K562 (cell line): ENCODE data around the gene SIRT3. TPM values are rescaled to one million over a fixed set of nuclear protein-coding genes. Genes with fewer than 3 reads are reported as not detected.

Source experiments
- AFF4 ChIP-seq: sonication (generic); formaldehyde crosslinking; IDR thresholded peaks from 2 replicates; pipeline ENCODE4 v1.8.0; 2023; ENCODE audit warnings: mild to moderate bottlenecking, missing genetic modification reagents
- CBX3 ChIP-seq, 2 experiments: IDR thresholded peaks; 1 replicate in 1 of 2; 2 replicates in 1 of 2; pipeline ENCODE4 v1.6.1; 2012; ENCODE audit warnings: inconsistent platforms in 2 of 2, low read length in 2 of 2, borderline replicate concordance in 1 of 2, control low read depth in 1 of 2
- ESRRB ChIP-seq: fragments of 250-450 bp; sonication (Bioruptor Pico); IDR thresholded peaks from 2 replicates; pipeline ENCODE4 v1.5.0; 2020; ENCODE audit warnings: mild to moderate bottlenecking, moderate library complexity, borderline replicate concordance
- NFE2 ChIP-seq: IDR thresholded peaks from 2 replicates; pipeline ENCODE4 v1.6.1; 2014; ENCODE audit warnings: antibody characterized with exemption, low read depth
- REST ChIP-seq, 2 experiments: fragments of 450-650 bp; formaldehyde crosslinking in 1 of 2; IDR thresholded peaks; 2 replicates each; pipeline versions ENCODE4 v1.4.0 to v1.6.1; 2014 to 2020; ENCODE audit warnings: mild to moderate bottlenecking in 2 of 2, borderline replicate concordance in 1 of 2, low read depth in 1 of 2
- XRCC4 ChIP-seq: IDR thresholded peaks from one replicate; pipeline ENCODE4 v1.6.1; 2011; ENCODE audit not compliant: insufficient read depth, insufficient read length; ENCODE audit errors: extremely low read depth
- ZNF316 ChIP-seq: fragments of 450-650 bp; IDR thresholded peaks from 2 replicates; pipeline ENCODE4 v1.6.1; 2016
- polyA plus RNA-seq, 8 experiments: library from polyadenylated mRNA; depleted of rRNA in 4 of 8; stranded (reverse) in 5 of 8; unstranded in 3 of 8; fragments of >200 nt; fragmentation: Nextera tagmentation in 2 of 8; fragmentation: Illumina TruSeq in 1 of 8; extraction: Ambion mirVana in 2 of 8; extraction: Trizol in 1 of 8; gene quantifications; 2 replicates each; pipeline versions ENCODE4 v1.2.1 to v1.2.3, GENCODE V29; 2011 to 2014; ENCODE audit warnings: inconsistent platforms in 1 of 8, missing spikeins in 1 of 8
- total RNA-seq, 7 experiments: library from RNA; depleted of rRNA in 6 of 7; stranded (reverse); fragments of >200 nt in 6 of 7; fragmentation: Illumina TruSeq in 2 of 7; extraction: Trizol in 2 of 7; gene quantifications; 2 replicates each; pipeline versions ENCODE4 v1.2.1 to v1.2.3, GENCODE V29; 2011 to 2021; ENCODE audit warnings: low replicate concordance in 1 of 7
- TF ChIP-seq, protein P1 (sequence below): fragments of 450-650 bp; IDR thresholded peaks from 2 replicates; pipeline ENCODE4 v1.6.1; 2017; ENCODE audit warnings: antibody characterized with exemption, mild to moderate bottlenecking

Gene SIRT3
- total and polyA plus RNA-seq, 9 of the 15 experiments (the other 6 are each of a cell fraction or from before 2014, with no cell fraction given), result 1.9 to 27.5 (median 14.5) TPM

DNA sequence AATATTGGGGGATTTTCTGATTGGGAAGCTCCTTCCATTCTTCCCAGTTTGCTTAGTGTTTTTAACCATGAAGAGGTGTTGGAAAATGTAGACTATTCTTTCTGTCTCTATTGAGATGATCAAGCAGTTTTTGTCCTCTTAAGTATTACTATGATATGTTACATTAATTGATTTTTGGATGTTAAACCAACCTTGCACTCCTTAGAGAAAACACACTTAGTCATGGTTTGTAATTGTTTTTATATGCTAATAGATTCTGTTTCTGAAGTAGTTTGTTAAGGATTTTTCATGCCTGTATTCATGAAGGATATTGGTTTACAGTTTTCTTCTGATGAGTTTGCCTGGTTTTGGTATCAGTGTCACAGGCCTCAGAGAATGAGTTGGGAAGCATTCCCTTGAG lies 40.1 kb upstream of the SIRT3 start (continued):
- TF ChIP-seq, protein P1, sequence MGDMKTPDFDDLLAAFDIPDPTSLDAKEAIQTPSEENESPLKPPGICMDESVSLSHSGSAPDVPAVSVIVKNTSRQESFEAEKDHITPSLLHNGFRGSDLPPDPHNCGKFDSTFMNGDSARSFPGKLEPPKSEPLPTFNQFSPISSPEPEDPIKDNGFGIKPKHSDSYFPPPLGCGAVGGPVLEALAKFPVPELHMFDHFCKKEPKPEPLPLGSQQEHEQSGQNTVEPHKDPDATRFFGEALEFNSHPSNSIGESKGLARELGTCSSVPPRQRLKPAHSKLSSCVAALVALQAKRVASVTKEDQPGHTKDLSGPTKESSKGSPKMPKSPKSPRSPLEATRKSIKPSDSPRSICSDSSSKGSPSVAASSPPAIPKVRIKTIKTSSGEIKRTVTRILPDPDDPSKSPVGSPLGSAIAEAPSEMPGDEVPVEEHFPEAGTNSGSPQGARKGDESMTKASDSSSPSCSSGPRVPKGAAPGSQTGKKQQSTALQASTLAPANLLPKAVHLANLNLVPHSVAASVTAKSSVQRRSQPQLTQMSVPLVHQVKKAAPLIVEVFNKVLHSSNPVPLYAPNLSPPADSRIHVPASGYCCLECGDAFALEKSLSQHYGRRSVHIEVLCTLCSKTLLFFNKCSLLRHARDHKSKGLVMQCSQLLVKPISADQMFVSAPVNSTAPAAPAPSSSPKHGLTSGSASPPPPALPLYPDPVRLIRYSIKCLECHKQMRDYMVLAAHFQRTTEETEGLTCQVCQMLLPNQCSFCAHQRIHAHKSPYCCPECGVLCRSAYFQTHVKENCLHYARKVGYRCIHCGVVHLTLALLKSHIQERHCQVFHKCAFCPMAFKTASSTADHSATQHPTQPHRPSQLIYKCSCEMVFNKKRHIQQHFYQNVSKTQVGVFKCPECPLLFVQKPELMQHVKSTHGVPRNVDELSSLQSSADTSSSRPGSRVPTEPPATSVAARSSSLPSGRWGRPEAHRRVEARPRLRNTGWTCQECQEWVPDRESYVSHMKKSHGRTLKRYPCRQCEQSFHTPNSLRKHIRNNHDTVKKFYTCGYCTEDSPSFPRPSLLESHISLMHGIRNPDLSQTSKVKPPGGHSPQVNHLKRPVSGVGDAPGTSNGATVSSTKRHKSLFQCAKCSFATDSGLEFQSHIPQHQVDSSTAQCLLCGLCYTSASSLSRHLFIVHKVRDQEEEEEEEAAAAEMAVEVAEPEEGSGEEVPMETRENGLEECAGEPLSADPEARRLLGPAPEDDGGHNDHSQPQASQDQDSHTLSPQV, result no peak
- TF ChIP-seq XRCC4 (no peak), REST (IDR thresholded peaks at IDR 0.05; ENCODE audit: borderline replicate concordance) (no peak), REST (CRISPR knock-in tag; IDR thresholded peaks at IDR 0.05; ENCODE audit: low read depth) (no peak), ESRRB (CRISPR knock-in tag) (no peak), ZNF316 (peak; percentile 72), CBX3 (IDR thresholded peaks at IDR 0.05; ENCODE audit: borderline replicate concordance in 1 of 2, low read length in 2 of 2) (peak in 1 of 2 experiments; percentile 59; a peak in 1 of 3 replicates), AFF4 (CRISPR knock-in tag) (no peak), NFE2 (peak; percentile 33; the same call in 1 of the 2 replicates)
